ENCODE data around the gene PSG11. TPM values are rescaled to one million over a fixed set of nuclear protein-coding genes. Genes with fewer than 3 reads are reported as not detected.
"Not testable (repeated sequence)": the region's sequence is repeated elsewhere in the genome, so short reads cannot be mapped to it uniquely, and the experiment has no call there.

Gene PSG11
- polyA plus RNA-seq, 3 donors: not detected

DNA sequence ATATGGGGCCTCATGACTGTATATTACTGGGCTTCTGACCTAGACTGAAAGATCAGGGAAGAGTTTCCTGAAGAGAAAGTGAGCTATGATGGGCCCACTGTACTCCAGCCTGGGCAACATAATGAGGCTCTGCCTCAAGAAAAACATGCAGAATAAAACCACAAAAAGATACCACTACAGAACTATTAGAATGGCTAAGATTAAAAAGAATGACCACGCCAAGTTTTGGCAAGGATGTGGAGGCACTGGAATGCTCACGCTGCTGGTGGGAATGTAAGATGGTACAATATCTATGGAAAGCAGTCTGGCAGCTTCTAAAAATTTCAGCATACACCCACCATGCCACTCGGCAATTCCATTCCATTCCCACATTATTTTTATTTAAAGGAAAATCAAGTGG, 30.1 kb downstream of the PSG11 start:
- H4K20me1 ChIP-seq (ENCODE audit: insufficient read depth, low read length); H3K4me1 ChIP-seq (ENCODE audit: control insufficient read depth in 1 of 2, insufficient read depth in 2 of 2, low read length in 2 of 2); H3K4me3 ChIP-seq (replicated peaks in 1 of 3; ENCODE audit: low read depth in 2 of 3, low read length in 3 of 3); H3K27ac Mint-ChIP-seq; intact Hi-C loops (cut with micrococcal nuclease); H3K27me3 Mint-ChIP-seq (ENCODE audit: low read depth in 3 of 3); H3K79me2 ChIP-seq (ENCODE audit: insufficient read depth, low read length); H3K4me3 Mint-ChIP-seq; H2AFZ ChIP-seq (ENCODE audit: insufficient read depth, low read depth, low read length, poor library complexity, severe bottlenecking); H3K27me3 ChIP-seq (ENCODE audit: control insufficient read depth in 2 of 2, insufficient read depth in 2 of 2, low read length in 2 of 2); H3K27ac ChIP-seq (ENCODE audit: low read depth in 1 of 2, low read length in 2 of 2); H3K36me3 ChIP-seq (replicated peaks in 1 of 2; ENCODE audit: control insufficient read depth in 1 of 2, insufficient read depth in 2 of 2, low read length in 2 of 2); H3K9ac ChIP-seq (ENCODE audit: insufficient read depth, low read length, poor library complexity, severe bottlenecking); H3K4me2 ChIP-seq (replicated peaks; ENCODE audit: extremely low read depth, low read length, poor library complexity, severe bottlenecking); H3K4me1 Mint-ChIP-seq; H3K36me3 Mint-ChIP-seq; H3K9me3 ChIP-seq (replicated peaks in 1 of 2; ENCODE audit: control insufficient read depth in 1 of 2, insufficient read depth in 1 of 2, low read length in 2 of 2); DNase-seq: not testable (repeated sequence)
- H3K9me3 Mint-ChIP-seq: peaks cover 2 to 15% (median 5%) of the 10 kb centered on the region in 7 donors
- no CpG with 5 or more reads among the region's 3 CpGs for WGBS (ENCODE audit: insufficient coverage)

DNA sequence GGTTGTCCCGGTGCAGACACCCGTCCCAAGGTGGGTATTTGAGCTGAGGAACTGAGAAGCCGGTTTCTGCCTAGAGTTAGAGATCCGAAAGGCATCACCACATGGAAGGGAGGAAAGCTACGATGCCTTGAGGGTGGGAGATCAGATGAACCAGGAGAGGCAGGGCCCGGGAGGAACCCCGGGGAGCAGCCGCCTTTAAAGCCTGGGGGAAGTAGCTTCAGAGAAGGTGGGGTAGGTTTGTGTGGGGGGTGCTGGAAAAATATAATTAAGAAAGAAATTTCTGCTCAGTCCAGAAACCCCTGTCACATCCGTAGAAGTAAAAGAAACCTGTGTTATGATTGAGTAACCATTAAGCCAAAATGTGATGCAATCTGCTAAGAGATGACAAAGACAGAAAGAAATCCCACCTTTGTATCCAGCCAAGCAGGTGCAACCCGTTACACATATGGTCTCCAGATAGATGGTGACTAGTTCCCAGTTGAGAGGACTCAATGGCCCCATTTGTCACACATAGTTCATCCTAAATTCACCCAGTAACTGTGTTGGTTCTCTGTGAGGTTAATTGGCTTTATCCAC, 34.2 kb downstream of the PSG11 start:
- H3K36me3 Mint-ChIP-seq; H3K9me3 ChIP-seq (replicated peaks in 1 of 2; ENCODE audit: control insufficient read depth in 1 of 2, insufficient read depth in 1 of 2, low read length in 2 of 2); H3K27ac ChIP-seq (ENCODE audit: low read depth in 1 of 2, low read length in 2 of 2); H3K4me3 ChIP-seq (replicated peaks in 1 of 3; ENCODE audit: low read depth in 2 of 3, low read length in 3 of 3); H3K36me3 ChIP-seq (replicated peaks in 1 of 2; ENCODE audit: control insufficient read depth in 1 of 2, insufficient read depth in 2 of 2, low read length in 2 of 2); H3K4me1 ChIP-seq (ENCODE audit: control insufficient read depth in 1 of 2, insufficient read depth in 2 of 2, low read length in 2 of 2); H3K4me3 Mint-ChIP-seq; H2AFZ ChIP-seq (ENCODE audit: insufficient read depth, low read depth, low read length, poor library complexity, severe bottlenecking); H3K27me3 Mint-ChIP-seq (ENCODE audit: low read depth in 3 of 3); H3K9ac ChIP-seq (ENCODE audit: insufficient read depth, low read length, poor library complexity, severe bottlenecking); H3K27ac Mint-ChIP-seq; H3K4me1 Mint-ChIP-seq; H3K4me2 ChIP-seq (replicated peaks; ENCODE audit: extremely low read depth, low read length, poor library complexity, severe bottlenecking); DNase-seq; intact Hi-C loops (cut with micrococcal nuclease); H4K20me1 ChIP-seq (ENCODE audit: insufficient read depth, low read length); H3K79me2 ChIP-seq (ENCODE audit: insufficient read depth, low read length); H3K27me3 ChIP-seq (ENCODE audit: control insufficient read depth in 2 of 2, insufficient read depth in 2 of 2, low read length in 2 of 2): not testable (repeated sequence)
- H3K9me3 Mint-ChIP-seq: peaks cover 2 to 17% (median 5%) of the 10 kb centered on the region in 7 donors
- 85% methylated on average over 5 of the region's 10 CpGs for WGBS (ENCODE audit: insufficient coverage)

DNA sequence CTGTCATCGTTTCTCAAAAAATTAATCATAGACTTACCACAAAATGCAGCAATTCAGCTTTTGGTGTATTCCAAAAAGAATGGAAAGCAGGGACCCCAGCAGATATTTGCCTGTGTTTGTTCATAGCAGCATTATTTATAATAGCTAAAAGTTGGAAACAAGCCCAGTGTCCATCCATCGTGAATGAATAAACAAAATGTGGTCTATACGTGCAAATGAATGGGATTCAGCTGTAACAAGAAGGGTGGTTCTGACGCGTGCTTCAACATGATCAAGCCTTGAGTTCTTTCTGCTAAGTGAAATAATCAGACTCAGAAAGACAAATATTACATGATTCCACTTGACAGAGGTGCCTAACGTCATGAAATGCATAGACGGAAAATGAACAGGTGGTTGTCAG, 36.4 kb downstream of the PSG11 start:
- Histone ChIP-seq H2AFZ (ENCODE audit: insufficient read depth, low read depth, low read length, poor library complexity, severe bottlenecking) (no peak overlapping the region), H3K79me2 (ENCODE audit: insufficient read depth, low read length) (no peaks in the 10 kb centered on the region), H3K4me3 (replicated peaks in 1 of 3; ENCODE audit: low read depth in 2 of 3, low read length in 3 of 3) (no peak overlapping the region), H3K27me3 (ENCODE audit: control insufficient read depth in 2 of 2, insufficient read depth in 2 of 2, low read length in 2 of 2) (no peaks in the 10 kb centered on the region), H4K20me1 (ENCODE audit: insufficient read depth, low read length) (no peaks in the 10 kb centered on the region), H3K9me3 (replicated peaks in 1 of 2; ENCODE audit: control insufficient read depth in 1 of 2, insufficient read depth in 1 of 2, low read length in 2 of 2) (no peaks in the 10 kb centered on the region), H3K27ac (ENCODE audit: low read depth in 1 of 2, low read length in 2 of 2) (no peak overlapping the region), H3K36me3 (replicated peaks in 1 of 2; ENCODE audit: control insufficient read depth in 1 of 2, insufficient read depth in 2 of 2, low read length in 2 of 2) (no peaks in the 10 kb centered on the region), H3K9ac (ENCODE audit: insufficient read depth, low read length, poor library complexity, severe bottlenecking) (no peak overlapping the region), H3K4me2 (replicated peaks; ENCODE audit: extremely low read depth, low read length, poor library complexity, severe bottlenecking) (no peak overlapping the region), H3K4me1 (ENCODE audit: control insufficient read depth in 1 of 2, insufficient read depth in 2 of 2, low read length in 2 of 2) (no peaks in the 10 kb centered on the region)
- Mint-ChIP-seq H3K27me3 (ENCODE audit: low read depth in 3 of 3) (peaks cover 0 to 4% (median 2%) of the 10 kb centered on the region in 3 donors), H3K9me3 (peaks cover 0 to 11% (median 2%) of the 10 kb centered on the region in 7 donors), H3K36me3 (no peaks in the 10 kb centered on the region), H3K4me1 (no peaks in the 10 kb centered on the region), H3K27ac (no peak overlapping the region), H3K4me3 (no peak overlapping the region)
- no peak for DNase-seq
- 89% methylated on average over 3 of the region's 7 CpGs for WGBS (ENCODE audit: insufficient coverage)
- TF ChIP-seq CTCF (IDR thresholded peaks at IDR 0.05): no peak
- intact Hi-C loops (cut with micrococcal nuclease): no loop called here

GRCh38 chr19:42989186-42989585, 37.1 kb downstream of the PSG11 start:
- 86% methylated on average over 2 of the region's 4 CpGs for WGBS (ENCODE audit: insufficient coverage)
- H3K4me3 ChIP-seq (replicated peaks in 1 of 3; ENCODE audit: low read depth in 2 of 3, low read length in 3 of 3); H3K9me3 ChIP-seq (replicated peaks in 1 of 2; ENCODE audit: control insufficient read depth in 1 of 2, insufficient read depth in 1 of 2, low read length in 2 of 2); H3K4me2 ChIP-seq (replicated peaks; ENCODE audit: extremely low read depth, low read length, poor library complexity, severe bottlenecking); H3K79me2 ChIP-seq (ENCODE audit: insufficient read depth, low read length); H3K9me3 Mint-ChIP-seq; H3K27me3 Mint-ChIP-seq (ENCODE audit: low read depth in 3 of 3); H3K4me1 ChIP-seq (ENCODE audit: control insufficient read depth in 1 of 2, insufficient read depth in 2 of 2, low read length in 2 of 2); H3K27me3 ChIP-seq (ENCODE audit: control insufficient read depth in 2 of 2, insufficient read depth in 2 of 2, low read length in 2 of 2); H3K27ac ChIP-seq (ENCODE audit: low read depth in 1 of 2, low read length in 2 of 2); H2AFZ ChIP-seq (ENCODE audit: insufficient read depth, low read depth, low read length, poor library complexity, severe bottlenecking); H3K36me3 ChIP-seq (replicated peaks in 1 of 2; ENCODE audit: control insufficient read depth in 1 of 2, insufficient read depth in 2 of 2, low read length in 2 of 2); H3K4me3 Mint-ChIP-seq; H4K20me1 ChIP-seq (ENCODE audit: insufficient read depth, low read length); H3K9ac ChIP-seq (ENCODE audit: insufficient read depth, low read length, poor library complexity, severe bottlenecking); DNase-seq; H3K4me1 Mint-ChIP-seq; H3K36me3 Mint-ChIP-seq; intact Hi-C loops (cut with micrococcal nuclease): not testable (repeated sequence)
- H3K27ac Mint-ChIP-seq: peak overlapping the region in 1 of 7 donors; percentile 21

Measured in CD14-positive monocyte (primary cell).